ENCODE results near the gene LARGE1. TPM values are rescaled to one million over a fixed set of nuclear protein-coding genes. Genes with fewer than 3 reads are reported as not detected.

The LARGE1 gene
- total RNA-seq, 1 donor from 2014 or later: 4.6 TPM

- no peak for DNase-seq (ENCODE audit: low read depth in 2 of 2)
Observed at GRCh38 chr22:33438273-33438672, 482.0 kb downstream of the LARGE1 start.

- DNase-seq (ENCODE audit: low read depth in 2 of 2): no peak
Observed at GRCh38 chr22:33431300-33431699, 489.0 kb downstream of the LARGE1 start.

- DNase-seq (ENCODE audit: low read depth in 2 of 2): no peak
Observed at GRCh38 chr22:33429281-33429680, 491.0 kb downstream of the LARGE1 start.

- no peak for DNase-seq (ENCODE audit: low read depth in 2 of 2)
Observed at GRCh38 chr22:33427461-33427860, 492.8 kb downstream of the LARGE1 start.

- DNase-seq (ENCODE audit: low read depth in 2 of 2): no peak
Observed at GRCh38 chr22:33426451-33426850, 493.8 kb downstream of the LARGE1 start.

GRCh38 chr22:33421859-33422258 lies 498.4 kb downstream of the LARGE1 start:
- DNase-seq (ENCODE audit: low read depth in 2 of 2): no peak

- no peak for DNase-seq (ENCODE audit: low read depth in 2 of 2)
Observed at GRCh38 chr22:33418484-33418883, 501.8 kb downstream of the LARGE1 start.

- DNase-seq (ENCODE audit: low read depth in 2 of 2): no peak
Observed at GRCh38 chr22:33415401-33415800, 504.9 kb downstream of the LARGE1 start.

GRCh38 chr22:33409079-33409478 lies 511.2 kb downstream of the LARGE1 start:
- DNase-seq (ENCODE audit: low read depth in 2 of 2): no peak

GRCh38 chr22:33405194-33405593 lies 515.1 kb downstream of the LARGE1 start:
- DNase-seq (ENCODE audit: low read depth in 2 of 2): no peak

- DNase-seq (ENCODE audit: low read depth in 2 of 2): no peak
Observed at GRCh38 chr22:33404723-33405122, 515.6 kb downstream of the LARGE1 start.

GRCh38 chr22:33402325-33402724 lies 518.0 kb downstream of the LARGE1 start:
- no peak for DNase-seq (ENCODE audit: low read depth in 2 of 2)

GRCh38 chr22:33401291-33401690 lies 519.0 kb downstream of the LARGE1 start:
- no peak for DNase-seq (ENCODE audit: low read depth in 2 of 2)

- no peak for DNase-seq (ENCODE audit: low read depth in 2 of 2)
Observed at GRCh38 chr22:33400891-33401290, 519.4 kb downstream of the LARGE1 start.

- no peak for DNase-seq (ENCODE audit: low read depth in 2 of 2)
Observed at GRCh38 chr22:33400061-33400840, 520.0 kb downstream of the LARGE1 start.

- no peak for DNase-seq (ENCODE audit: low read depth in 2 of 2)
Observed at GRCh38 chr22:33397381-33397907, 522.8 kb downstream of the LARGE1 start.

GRCh38 chr22:33393432-33393831 lies 526.8 kb downstream of the LARGE1 start:
- no peak for DNase-seq (ENCODE audit: low read depth in 2 of 2)

GRCh38 chr22:33391298-33391697 lies 529.0 kb downstream of the LARGE1 start:
- no peak for DNase-seq (ENCODE audit: low read depth in 2 of 2)

GRCh38 chr22:33389936-33390335 lies 530.3 kb downstream of the LARGE1 start:
- no peak for DNase-seq (ENCODE audit: low read depth in 2 of 2)

- no peak for DNase-seq (ENCODE audit: low read depth in 2 of 2)
Observed at GRCh38 chr22:33386270-33386669, 534.0 kb downstream of the LARGE1 start.

- DNase-seq (ENCODE audit: low read depth in 2 of 2): no peak
Observed at GRCh38 chr22:33385611-33386010, 534.7 kb downstream of the LARGE1 start.

GRCh38 chr22:33382436-33382835 lies 537.8 kb downstream of the LARGE1 start:
- no peak for DNase-seq (ENCODE audit: low read depth in 2 of 2)
